VCaP (cell line): ENCODE measurements around the gene ZNF3.

Source experiments
- H3K27ac ChIP-seq: fragments of 450-650 bp; 2 replicates; pipeline ENCODE4 v1.5.1; 2017
- TF ChIP-seq, protein P1 (sequence below): fragments of 450-650 bp; conservative IDR thresholded peaks from 2 replicates; pipeline ENCODE4 v1.5.1; 2017; ENCODE audit warnings: mild to moderate bottlenecking, moderate library complexity

The ZNF3 gene

DNA sequence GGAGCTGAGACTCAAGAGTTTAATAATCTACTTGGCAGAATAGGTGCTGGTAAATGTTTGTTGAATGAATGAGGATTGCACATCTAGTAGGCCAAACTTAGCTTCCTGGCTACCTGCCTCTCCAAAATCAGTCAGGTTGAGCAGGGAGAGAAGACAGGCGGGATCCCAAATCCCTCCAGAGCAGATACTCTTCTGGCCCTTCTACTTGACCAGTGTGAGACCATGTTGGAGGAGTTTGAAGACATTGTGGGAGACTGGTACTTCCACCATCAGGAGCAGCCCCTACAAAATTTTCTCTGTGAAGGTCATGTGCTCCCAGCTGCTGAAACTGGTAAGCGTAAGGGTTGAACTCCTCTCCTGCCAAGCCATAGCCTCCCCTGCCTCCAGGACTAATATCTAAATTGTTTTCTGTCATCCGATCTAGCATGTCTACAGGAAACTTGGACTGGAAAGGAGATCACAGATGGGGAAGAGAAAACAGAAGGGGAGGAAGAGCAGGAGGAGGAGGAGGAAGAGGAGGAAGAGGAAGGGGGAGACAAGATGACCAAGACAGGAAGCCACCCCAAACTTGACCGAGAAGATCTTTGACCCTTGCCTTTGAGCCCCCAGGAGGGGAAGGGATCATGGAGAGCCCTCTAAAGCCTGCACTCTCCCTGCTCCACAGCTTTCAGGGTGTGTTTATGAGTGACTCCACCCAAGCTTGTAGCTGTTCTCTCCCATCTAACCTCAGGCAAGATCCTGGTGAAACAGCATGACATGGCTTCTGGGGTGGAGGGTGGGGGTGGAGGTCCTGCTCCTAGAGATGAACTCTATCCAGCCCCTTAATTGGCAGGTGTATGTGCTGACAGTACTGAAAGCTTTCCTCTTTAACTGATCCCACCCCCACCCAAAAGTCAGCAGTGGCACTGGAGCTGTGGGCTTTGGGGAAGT, 43.0 kb upstream of the ZNF3 start:
- no peak overlapping the region for H3K27ac ChIP-seq
- TF ChIP-seq, protein P1, sequence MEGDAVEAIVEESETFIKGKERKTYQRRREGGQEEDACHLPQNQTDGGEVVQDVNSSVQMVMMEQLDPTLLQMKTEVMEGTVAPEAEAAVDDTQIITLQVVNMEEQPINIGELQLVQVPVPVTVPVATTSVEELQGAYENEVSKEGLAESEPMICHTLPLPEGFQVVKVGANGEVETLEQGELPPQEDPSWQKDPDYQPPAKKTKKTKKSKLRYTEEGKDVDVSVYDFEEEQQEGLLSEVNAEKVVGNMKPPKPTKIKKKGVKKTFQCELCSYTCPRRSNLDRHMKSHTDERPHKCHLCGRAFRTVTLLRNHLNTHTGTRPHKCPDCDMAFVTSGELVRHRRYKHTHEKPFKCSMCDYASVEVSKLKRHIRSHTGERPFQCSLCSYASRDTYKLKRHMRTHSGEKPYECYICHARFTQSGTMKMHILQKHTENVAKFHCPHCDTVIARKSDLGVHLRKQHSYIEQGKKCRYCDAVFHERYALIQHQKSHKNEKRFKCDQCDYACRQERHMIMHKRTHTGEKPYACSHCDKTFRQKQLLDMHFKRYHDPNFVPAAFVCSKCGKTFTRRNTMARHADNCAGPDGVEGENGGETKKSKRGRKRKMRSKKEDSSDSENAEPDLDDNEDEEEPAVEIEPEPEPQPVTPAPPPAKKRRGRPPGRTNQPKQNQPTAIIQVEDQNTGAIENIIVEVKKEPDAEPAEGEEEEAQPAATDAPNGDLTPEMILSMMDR = no peak

DNA sequence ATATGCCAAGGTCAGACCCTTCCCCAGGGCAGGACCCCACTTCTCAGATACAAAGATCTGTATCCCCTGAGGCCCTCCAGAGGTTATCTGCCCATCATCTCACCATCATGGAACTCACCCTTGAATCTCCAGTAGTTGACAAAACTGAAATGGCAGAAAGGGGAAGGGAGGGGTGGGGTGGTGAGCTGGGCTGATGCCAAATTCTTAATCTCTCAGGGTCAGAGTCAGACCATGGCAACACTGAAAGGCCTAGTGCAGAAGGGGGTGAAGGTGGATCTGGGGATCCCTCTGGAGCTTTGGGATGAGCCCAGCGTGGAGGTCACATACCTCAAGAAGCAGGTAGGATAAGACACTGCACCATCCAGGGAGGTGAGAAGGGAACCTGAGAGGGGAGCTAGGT, 41.0 kb upstream of the ZNF3 start:
- TF ChIP-seq, protein P1 = no peak
- H3K27ac ChIP-seq = 0 out of 2 replicates have a peak overlapping the region, but pooled peaks have one; percentile 20

DNA sequence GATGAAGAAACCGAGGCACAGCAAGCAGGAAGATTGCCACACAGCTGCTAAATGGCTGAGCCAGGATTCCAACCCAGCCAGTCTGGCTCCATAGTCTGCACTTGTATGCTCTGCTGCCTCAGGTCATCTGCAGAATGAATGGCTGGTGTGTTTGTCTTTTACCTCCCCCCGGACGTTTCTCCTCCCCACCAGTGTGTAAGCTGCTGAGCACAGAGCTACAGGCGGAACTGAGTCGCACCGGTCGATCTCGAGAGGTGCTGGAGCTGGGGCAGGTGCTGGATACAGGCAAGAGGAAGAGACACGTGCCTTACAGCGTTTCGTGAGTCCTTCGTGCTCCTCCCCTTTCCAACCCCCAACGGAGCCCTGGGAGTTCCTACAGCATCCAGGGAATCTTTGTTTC, 40.5 kb upstream of the ZNF3 start:
- 0 out of 2 replicates have a peak overlapping the region, but pooled peaks have one; percentile 20 for H3K27ac ChIP-seq
- TF ChIP-seq, protein P1 = no peak

DNA sequence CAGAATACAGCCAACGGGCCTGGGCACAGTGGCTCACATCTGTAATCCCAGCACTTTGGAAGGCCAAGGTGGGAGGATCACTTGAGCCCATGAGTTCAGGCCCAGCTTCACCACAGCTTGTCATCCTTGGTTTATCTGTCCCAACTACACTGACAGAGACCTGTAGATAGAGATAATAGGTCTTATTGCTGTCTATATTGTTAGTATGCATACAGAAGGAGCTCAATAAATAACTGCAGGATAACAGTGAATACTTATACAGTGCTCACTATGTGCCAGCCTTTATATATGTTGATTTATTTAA, 39.2 kb upstream of the ZNF3 start:
- peak overlapping the region; percentile 92 for H3K27ac ChIP-seq
- TF ChIP-seq, protein P1 = no peak

DNA sequence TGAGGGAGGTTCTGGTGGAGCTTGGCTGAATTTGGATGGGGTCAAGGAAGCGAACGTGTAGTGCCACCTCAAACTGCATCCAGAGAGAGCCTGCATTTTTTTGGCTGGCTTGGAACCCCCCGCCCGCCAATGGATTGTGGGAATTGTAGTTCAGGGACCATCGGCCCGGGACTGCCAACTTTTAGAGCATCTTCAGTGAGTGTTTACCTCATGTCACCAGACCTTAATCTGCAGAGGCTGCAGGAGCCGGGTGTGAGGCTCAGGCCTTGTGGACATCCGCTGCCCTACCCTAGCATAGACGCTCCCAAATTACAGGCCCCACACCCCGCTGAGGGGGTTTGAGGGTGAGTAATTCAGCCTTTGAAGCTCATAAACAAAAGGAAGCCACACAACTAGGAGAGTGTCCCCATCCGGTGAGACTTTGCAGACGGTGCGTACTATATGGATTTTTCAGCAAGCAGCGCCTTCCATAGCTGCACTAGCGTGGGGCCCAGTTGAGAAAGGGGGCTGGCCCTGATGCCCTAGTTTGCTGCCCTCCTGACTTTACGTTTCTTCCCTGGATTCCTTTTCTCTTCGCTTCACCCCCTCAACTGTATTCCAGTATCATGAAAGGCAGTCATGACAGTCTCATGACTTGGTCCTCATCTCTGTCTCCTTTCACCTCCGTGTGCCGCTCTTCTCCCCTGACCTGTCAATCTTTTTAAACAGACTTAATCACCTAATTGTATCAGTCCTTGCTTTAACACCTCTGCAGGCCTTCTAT, 38.6 kb upstream of the ZNF3 start:
- peak overlapping the region; percentile 92 for H3K27ac ChIP-seq

DNA sequence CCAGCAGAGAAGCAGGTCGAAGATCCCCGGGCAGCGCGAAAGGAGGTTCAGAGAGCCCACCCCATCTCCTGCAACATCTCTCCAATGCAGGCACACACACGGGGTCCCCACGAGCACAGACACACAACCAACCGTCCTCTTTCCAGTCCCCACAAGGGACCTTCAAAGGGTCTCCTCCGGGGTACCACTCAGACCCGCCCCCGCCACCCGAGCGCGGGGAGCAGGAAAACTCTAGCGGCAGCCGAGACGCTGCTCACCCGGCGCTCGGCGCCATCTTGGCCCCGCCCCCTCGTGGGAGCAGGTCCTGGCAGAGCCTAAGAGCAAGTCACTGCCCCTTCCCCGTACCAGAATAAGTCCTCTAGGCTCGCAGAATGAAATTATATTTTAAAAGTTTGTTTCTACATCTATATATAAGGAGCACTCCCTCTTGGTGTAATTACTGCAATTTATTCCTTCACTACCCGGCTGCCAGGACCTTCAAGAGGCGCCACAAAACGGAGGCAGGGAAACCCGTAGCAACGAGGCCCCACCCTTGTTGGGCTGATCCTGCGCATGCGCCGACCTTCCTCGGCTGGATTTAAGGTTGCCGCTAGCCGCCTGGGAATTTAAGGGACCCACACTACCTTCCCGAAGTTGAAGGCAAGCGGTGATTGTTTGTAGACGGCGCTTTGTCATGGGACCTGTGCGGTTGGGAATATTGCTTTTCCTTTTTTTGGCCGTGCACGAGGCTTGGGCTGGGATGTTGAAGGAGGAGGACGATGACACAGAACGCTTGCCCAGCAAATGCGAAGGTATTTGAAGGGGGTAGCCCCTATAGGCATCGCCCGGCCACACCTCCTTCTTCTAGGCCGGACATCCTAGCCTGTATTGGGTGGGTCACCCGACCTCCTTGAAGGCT, 37.8 kb upstream of the ZNF3 start, which contains the start of the genes CNPY4 and TAF6:
Gene CNPY4, plus strand, starts transcription at position 563 of the 898 bp plus-strand sequence. Its CDS starts 111 bp downstream, at position 674.
Gene TAF6, minus strand, starts transcription at position 287 of the 898 bp plus-strand sequence. CDS start 5,149 bp downstream, outside the sequence.
- H3K27ac ChIP-seq = peak within 1 kb of the TSS; percentile 92
- TF ChIP-seq, protein P1 = no peak

More for the DNA sequence above, 38.6 kb upstream of the ZNF3 start:
- TF ChIP-seq, protein P1 = no peak
